Femur (tissue), 1 donor: ENCODE results near the gene KIF22.
"Not testable (repeated sequence)": the region's sequence is repeated elsewhere in the genome, so short reads cannot be mapped to it uniquely, and the experiment has no call there.

Experiments used
- DNase-seq: peaks from one replicate; pipeline ENCODE4 v3.0.0-alpha.2; 2017

Gene KIF22

GRCh38 chr16:29790183-29790948, at the start of gene KIF22:
Gene KIF22, plus strand, starts transcription at chr16:29790751. Its CDS starts 9 bp downstream, at chr16:29790760.
- DNase-seq: peak; percentile 99

GRCh38 chr16:29742683-29743275, 47.8 kb upstream of the KIF22 start:
- DNase-seq: no peak

GRCh38 chr16:29743475-29743826, 47.1 kb upstream of the KIF22 start:
- DNase-seq: no peak

GRCh38 chr16:29743827-29744531, 46.6 kb upstream of the KIF22 start:
- DNase-seq: no peak

- no peak for DNase-seq
Observed at GRCh38 chr16:29744541-29745101, 45.9 kb upstream of the KIF22 start.

- DNase-seq: no peak
Observed at GRCh38 chr16:29745121-29745852, 45.3 kb upstream of the KIF22 start.

GRCh38 chr16:29745853-29746345, 44.7 kb upstream of the KIF22 start, which contains the start of gene C16orf54:
Gene C16orf54, minus strand, starts transcription at chr16:29745990. Its CDS starts 1,039 bp downstream, at chr16:29744951.
- DNase-seq: peak; percentile 83

GRCh38 chr16:29746518-29746917, 44.0 kb upstream of the KIF22 start:
- DNase-seq: not testable (repeated sequence)

GRCh38 chr16:29747947-29748759, 42.4 kb upstream of the KIF22 start:
- DNase-seq: no peak

GRCh38 chr16:29748760-29749149, 41.8 kb upstream of the KIF22 start:
- DNase-seq: not testable (repeated sequence)

- DNase-seq: no peak
Observed at GRCh38 chr16:29753516-29753915, 37.0 kb upstream of the KIF22 start.

GRCh38 chr16:29756654-29757053, 33.9 kb upstream of the KIF22 start:
- no peak for DNase-seq

- not testable (repeated sequence) for DNase-seq
Observed at GRCh38 chr16:29757086-29757485, 33.5 kb upstream of the KIF22 start.

GRCh38 chr16:29757950-29758466, 32.5 kb upstream of the KIF22 start:
- DNase-seq: no peak

- no peak for DNase-seq
Observed at GRCh38 chr16:29760567-29761279, 29.8 kb upstream of the KIF22 start.

GRCh38 chr16:29761280-29761651, 29.3 kb upstream of the KIF22 start:
- DNase-seq: not testable (repeated sequence)

- no peak for DNase-seq
Observed at GRCh38 chr16:29761882-29762281, 28.7 kb upstream of the KIF22 start.

GRCh38 chr16:29763326-29763725, 27.2 kb upstream of the KIF22 start:
- DNase-seq: no peak

GRCh38 chr16:29765167-29766032, 25.2 kb upstream of the KIF22 start:
- DNase-seq: no peak

- DNase-seq: no peak
Observed at GRCh38 chr16:29766571-29766970, 24.0 kb upstream of the KIF22 start.
